HL-60/S4 treated with retinoic acid at 250 ng/mL for 4 days and 3 days (cell line): ENCODE data around the gene BCO1.

Source experiments
- in situ Hi-C: fragments of 300-500 bp; cut with MboI; formaldehyde crosslinking; loops from 2 replicates; pipeline ENCODE4 v1.7.0; 2022; ENCODE audit warnings: low sequenced_read_pairs

The BCO1 gene

DNA sequence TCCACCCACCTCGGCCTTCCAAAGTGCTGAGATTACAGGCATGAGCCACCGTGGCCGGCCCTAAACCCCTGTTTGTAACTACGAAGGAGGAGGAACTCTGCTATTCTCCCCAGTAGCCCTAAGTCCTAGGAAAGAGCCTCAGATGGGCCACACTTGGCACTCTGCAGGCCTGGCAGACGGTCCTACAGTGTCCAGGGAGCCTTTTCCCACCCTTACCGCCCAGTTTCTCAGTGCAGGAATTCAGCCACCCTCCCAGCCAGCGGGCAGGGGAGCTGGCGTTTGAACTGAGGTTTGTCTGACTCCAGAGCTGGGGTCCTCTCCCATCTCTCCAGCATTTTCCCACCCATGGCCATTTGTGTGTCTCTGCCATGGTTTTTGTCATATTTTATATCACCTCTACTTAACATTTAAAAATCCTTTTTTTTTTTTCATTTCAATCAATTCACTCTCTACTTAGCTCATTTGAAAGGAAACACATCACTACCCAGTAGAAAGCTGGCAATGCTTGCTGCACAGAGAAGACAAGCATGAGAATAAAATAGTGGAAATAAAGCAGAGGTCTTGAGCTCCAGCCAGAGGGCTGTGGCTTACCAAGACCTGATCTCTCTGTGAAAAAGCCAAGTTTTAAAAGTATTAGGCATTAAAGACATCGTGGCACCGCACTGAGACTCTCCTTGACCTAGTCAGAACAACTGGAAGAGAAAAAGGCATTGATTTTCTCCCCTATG lies 34.9 kb downstream of the BCO1 start:
- in situ Hi-C loops: no loop called here

DNA sequence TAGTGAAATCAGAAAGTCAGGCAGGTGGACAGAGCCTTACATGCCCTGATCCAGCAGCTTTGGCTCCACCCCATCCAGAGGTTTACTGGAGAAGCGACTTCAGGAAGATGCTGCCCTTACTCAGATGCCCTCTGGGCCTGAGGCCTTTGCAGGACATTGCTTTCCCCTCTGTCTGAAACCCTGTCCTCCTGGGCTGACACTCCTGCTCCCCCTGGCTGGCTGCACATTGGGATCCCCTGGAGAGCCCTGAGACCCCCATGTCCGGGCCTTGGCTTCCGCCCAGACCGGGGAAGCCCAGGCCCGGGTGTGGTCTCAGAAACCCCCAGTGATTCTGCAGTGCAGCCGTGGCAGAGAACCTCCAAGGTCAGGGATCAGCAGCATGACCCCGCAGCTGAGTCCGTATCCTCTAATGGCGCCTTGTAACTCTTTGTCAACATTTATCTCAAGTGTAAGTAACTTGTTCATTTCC lies 36.6 kb downstream of the BCO1 start:
- in situ Hi-C loops: no loop called here

DNA sequence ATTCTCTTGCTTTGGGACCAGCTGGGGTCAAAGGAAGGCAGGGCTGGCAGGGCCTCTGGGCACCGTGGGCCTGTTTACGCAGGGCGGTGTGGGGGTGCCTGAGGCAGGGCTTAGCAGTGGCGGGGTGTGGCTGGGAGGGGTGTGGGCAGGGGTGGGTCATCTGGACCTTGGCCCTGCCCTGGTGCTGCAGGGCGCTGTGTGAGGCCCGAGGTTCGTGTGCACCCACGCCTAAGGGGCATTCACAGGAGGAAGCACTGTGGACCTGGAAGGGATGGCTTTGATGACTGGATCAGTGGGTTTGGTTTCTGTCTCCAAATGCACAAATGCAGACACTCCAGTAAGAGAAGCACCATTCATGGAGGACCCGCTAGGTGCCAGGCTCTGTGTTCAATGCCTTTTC lies 37.3 kb downstream of the BCO1 start:
- in situ Hi-C loops: no loop called here

DNA sequence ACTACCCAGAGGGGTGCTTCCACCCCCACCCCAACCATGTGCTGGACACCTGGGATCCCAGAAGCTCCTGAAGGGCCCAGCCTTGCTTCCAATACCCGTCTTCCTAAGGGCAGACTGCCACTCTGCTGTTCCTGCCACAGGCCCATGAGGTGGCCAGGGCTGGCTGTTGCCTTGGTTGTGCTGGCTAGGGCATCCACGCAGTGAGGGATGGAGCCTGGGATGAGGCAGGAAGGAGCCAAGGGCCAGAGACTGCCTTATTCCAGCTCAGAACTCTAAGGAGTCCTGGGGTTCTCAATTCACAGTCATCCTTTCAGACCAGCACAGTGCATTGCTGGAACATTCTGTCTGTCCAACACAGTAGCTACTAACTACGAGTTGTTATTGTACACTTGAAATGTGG lies 37.8 kb downstream of the BCO1 start:
- in situ Hi-C loops: no loop called here

DNA sequence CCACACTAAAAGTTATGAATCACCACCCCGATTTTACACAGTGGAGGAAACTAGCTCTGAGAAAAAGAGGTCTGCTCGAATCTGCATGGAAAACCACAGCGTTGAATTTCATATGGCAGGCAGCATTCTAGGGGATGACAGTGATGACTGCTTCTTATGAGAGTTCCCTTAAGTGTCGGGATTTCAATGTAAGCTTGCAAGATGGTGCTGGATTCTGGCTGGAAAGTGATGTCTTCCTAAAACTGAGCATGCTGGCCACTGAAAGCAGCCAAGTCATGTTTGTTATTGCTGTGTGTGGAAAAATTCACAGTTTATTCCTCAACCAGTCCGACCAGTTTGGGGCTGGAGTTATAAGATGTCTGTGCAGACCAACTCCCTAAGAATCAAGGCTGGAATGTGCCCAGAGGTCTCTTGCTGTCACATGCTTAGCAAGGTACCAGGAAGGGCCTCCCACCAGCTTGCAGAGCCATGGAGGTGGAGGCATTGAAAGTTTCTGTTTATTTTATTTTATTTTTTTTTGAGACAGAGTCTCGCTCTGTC lies 39.1 kb downstream of the BCO1 start:
- in situ Hi-C loops: no loop called here

DNA sequence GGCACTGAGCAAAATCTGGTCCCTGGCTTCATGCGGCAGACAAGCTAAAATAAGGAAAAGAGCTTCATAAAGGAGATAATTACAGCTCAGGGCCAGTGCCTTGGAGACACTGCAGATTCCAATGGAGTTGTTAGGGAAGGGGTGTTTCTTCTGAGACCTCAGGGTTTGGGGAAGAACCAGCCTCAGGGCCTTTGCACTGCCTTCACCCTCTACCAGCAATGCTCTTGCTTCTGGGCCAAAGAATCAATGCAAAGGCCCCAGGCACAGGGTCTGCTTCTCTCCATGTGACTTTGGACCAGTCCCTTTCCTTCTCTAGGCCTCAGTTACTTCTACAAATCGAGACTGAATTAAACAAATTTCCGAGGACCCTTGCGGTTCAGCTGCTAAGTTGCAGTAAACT lies 40.0 kb downstream of the BCO1 start:
- in situ Hi-C loops: no loop called here

- in situ Hi-C loops: no loop called here
Measured at GRCh38 chr16:81279392-81279791, 40.9 kb downstream of the BCO1 start.

DNA sequence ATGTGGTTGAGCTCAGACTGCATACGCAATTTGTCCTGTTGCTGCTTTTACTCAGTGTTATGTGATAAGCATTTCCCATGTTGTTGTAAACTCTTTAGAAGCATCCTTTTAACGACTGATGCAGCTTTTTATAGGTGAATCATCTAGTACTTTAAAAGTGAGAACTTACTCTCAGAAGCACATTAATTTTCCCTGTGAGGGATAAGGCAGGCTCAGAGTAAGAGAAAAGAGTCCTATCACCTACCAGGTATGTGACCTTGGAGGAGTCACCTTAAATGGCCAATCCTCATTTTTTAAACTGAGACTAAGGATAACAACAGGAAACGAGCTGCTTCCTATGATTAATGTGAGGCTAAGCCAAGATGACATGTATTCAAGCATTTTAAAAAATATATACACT lies 41.9 kb downstream of the BCO1 start:
- in situ Hi-C loops: no loop called here

- in situ Hi-C loops: no loop called here
Measured at GRCh38 chr16:81283044-81283443, 44.6 kb downstream of the BCO1 start.

GRCh38 chr16:81284995-81285600 lies 46.6 kb downstream of the BCO1 start:
- in situ Hi-C loops: no loop called here

DNA sequence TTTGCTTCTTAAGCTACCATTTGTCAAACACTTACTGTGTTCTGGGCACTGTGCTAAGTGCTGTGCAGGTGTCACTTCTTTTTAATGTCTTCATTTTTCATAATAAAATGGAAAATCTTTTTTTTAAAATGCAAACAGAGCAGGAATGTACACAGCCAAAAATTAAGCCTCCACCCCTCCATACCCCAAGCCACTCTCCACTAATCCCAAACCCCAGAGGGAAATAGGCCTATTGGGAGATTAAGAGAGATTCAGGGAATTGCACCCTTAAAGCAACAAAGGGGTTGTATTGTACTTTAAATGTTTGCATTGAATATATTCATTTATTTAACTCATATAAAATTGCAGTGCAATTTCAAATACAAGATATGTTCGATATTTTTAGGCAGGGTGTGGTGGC lies 47.7 kb downstream of the BCO1 start:
- in situ Hi-C loops: no loop called here

- in situ Hi-C loops: no loop called here
Measured at GRCh38 chr16:81291117-81291516, 52.6 kb downstream of the BCO1 start.

DNA sequence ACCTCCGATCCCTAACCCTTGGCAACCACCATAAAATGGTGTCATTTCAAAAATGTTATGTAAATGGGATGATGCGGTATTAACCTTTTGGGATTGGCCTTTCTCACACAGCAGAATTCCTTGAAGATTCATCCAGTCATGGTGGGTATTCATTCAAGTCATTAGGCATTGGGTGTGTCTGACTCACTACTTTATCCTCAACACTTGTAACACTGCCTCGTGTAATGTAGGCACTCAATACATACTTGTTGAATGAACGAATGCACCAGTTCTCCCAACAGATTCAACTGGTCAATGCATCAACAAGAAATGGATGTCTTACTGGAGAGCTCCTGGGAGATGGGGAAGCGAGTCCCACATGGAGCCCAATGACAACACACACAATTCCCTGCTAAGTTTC lies 54.4 kb downstream of the BCO1 start:
- in situ Hi-C loops: no loop called here

- in situ Hi-C loops: no loop called here
Measured at GRCh38 chr16:81293909-81294802, 55.7 kb downstream of the BCO1 start.

GRCh38 chr16:81296631-81297030 lies 58.1 kb downstream of the BCO1 start:
- in situ Hi-C loops: no loop called here

DNA sequence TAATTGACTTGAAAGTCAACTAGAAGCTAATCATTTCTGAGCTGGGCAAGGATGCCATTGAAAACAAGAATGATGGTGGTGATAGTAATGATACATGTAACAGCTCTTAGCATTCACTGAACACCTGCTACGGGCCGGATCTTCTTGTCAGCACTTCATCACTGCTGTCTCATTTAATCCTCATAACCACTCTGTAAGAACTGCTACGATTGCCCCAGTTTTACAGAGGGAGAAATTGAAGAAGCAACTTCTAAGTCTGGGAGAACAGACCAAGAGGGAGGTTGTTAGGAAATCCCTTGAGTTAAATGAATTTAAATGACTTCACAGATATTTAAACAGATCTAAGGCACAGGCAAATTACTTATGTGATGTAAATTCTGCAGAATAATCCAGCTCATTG lies 69.3 kb downstream of the BCO1 start:
- in situ Hi-C loops: no loop called here

DNA sequence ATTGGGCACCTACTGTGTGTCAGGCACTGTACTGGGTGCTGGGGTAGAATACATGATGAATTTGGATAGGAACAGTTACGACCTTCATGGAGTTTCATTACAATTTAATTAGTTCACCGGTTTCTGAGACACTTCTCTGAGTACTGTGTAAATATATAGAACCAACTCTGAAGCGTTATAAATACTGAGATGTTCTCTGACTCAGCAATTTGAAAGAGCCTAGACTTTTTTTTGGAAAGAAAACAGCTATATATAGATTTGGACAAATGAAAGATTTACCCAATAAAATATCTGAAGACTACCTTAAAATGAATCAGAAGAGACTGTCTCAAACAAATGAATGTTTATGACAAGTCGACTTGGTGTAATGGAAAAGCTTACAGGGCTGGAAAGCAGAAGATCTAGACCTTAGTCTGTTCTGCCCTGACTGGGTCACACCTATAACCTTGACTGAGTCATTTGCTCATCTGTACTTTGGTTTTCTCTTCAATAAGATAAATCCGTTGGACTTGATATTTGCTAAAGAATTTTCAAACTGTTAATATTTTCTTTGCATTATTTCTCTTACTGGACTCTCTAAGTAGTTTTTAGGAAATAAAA lies 71.7 kb downstream of the BCO1 start:
- in situ Hi-C loops: no loop called here

- in situ Hi-C loops: no loop called here
Measured at GRCh38 chr16:81311762-81312161, 73.3 kb downstream of the BCO1 start.

DNA sequence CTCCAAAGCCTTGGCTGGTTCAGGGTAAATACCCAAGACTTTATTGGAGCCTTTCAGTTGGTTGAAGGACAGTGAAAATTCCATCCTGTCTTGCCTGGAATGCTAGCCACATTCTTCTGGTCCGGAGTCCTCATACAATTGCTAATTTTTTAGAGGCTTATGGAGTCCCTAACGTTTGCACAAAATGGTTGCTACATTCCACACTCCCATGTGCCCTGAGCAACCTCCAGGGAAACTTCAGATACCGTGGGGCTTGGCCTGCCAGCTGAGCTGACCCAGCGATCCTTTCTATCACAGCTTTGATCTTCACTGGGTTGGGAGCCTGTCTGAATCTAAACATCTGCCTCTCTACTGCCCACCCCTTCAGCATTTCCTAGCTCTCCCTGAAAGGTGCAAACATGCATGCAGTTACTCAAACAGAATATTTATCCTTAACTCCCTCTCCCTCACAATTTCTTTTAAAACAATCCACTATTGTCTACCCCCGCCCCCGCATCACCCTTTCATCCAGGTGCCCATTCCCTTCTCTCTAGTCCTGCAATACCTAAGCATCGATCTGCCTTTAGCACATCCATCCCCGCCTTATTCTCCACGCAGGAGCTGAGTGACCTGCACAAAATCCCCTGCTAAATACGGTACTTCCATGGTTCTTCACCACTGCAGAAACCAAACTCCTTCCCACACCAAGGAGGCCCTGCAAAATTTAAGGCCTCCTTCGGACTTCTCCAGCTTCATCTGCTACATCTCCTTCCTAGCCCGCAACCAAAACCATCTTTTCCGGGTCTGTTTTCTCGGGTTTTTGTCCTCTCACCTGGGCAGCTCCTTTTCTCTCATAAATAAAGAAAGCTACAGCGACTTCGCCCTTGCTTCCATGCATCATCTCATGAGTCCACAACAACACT lies 75.5 kb downstream of the BCO1 start:
- in situ Hi-C loops: no loop called here
